ENCODE data around the gene RHOT2. TPM values are rescaled to one million over a fixed set of nuclear protein-coding genes. Genes with fewer than 3 reads are reported as not detected.

The RHOT2 gene
- total and polyA plus RNA-seq, 3 donors from 2014 or later, result 77.7 to 176 (median 157) TPM

DNA sequence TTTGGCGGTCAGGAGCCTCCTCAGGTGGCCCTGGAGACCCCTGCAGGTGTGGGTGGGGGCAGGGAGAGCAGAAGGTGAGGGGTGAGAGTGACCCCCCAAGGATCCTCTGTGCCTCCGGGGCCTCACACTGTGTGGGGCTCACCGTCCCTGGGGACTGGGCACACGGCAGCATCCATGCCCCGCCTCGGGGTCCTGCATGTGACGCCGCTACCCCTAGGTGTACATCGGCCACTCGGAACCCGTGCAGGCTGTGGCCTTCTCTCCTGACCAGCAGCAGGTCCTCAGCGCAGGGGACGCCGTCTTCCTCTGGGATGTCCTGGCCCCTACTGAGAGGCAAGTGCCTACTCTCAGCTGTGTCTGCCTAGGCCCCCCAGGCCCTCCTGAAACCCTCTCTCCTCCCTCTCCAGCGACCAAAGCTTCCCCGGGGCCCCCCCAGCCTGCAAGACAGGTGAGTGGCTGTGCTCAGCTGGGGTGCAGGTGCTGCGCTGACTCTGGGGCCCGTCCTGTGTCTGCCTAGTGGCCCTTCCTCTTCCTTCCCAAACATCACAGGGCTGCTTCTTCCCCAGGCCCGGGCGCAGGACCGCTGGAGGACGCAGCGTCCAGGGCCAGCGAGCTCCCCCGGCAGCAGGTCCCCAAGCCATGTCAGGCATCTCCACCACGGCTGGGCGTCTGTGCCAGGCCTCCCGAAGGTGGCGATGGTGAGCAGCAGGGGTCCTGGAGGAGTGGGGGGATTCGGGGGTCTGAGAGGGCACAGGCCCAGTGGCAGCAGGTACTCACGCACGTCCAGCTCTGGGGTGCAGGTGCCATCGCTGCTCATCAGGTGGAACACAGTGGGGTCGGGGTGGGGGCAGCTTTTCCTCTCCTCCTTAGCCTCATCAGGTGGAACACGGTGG, 9.0 kb upstream of the RHOT2 start:
- DNase-seq, result no peak
- H3K4me3 ChIP-seq, result no peak overlapping the region
- WGBS, 2 donors, result 86 to 88% methylated on average over 17 to 34 of the region's 35 CpGs
- no peak overlapping the region for H3K27ac ChIP-seq
- peaks cover 12% of the 10 kb centered on the region for H3K4me1 ChIP-seq
- intact Hi-C loops (cut with DNase I; ENCODE audit: low total_unique reads), result no loop called here
- H3K27me3 ChIP-seq, result no peaks in the 10 kb centered on the region
- H3K9me3 ChIP-seq, result no peaks in the 10 kb centered on the region
- TF ChIP-seq, protein P1, sequence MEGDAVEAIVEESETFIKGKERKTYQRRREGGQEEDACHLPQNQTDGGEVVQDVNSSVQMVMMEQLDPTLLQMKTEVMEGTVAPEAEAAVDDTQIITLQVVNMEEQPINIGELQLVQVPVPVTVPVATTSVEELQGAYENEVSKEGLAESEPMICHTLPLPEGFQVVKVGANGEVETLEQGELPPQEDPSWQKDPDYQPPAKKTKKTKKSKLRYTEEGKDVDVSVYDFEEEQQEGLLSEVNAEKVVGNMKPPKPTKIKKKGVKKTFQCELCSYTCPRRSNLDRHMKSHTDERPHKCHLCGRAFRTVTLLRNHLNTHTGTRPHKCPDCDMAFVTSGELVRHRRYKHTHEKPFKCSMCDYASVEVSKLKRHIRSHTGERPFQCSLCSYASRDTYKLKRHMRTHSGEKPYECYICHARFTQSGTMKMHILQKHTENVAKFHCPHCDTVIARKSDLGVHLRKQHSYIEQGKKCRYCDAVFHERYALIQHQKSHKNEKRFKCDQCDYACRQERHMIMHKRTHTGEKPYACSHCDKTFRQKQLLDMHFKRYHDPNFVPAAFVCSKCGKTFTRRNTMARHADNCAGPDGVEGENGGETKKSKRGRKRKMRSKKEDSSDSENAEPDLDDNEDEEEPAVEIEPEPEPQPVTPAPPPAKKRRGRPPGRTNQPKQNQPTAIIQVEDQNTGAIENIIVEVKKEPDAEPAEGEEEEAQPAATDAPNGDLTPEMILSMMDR (IDR thresholded peaks at IDR 0.05), result no peak
- TF ChIP-seq POLR2A (IDR thresholded peaks at IDR 0.05), result no peak
- H3K36me3 ChIP-seq (ENCODE audit: low read depth, missing control alignments), result no peaks in the 10 kb centered on the region

DNA sequence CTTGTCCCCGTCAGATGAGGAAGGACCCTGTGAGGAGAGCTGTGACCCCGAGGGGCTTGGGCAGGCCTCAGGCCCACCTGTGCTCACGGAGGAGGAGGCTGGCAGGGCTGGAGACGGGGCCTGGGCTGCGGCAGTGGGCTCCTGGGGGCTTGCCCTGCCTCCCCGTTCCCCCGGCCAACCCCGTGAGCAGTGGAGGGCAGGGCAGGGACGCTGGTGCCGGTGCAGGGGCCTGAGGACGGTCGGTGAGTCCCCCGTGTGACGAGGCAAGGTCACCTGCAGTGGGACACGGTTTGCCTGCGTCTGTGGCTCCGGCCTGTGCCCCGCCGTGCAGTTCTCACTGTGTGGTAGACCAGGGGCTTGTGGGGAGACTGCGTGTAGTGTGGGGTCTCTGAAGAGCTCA, 8.3 kb upstream of the RHOT2 start:
- Histone ChIP-seq H3K9me3 (no peaks in the 10 kb centered on the region), H3K27me3 (no peaks in the 10 kb centered on the region), H3K4me3 (no peak overlapping the region), H3K36me3 (ENCODE audit: low read depth, missing control alignments) (no peaks in the 10 kb centered on the region), H3K27ac (no peak overlapping the region), H3K4me1 (peaks cover 12% of the 10 kb centered on the region)
- no peak for TF ChIP-seq POLR2A (IDR thresholded peaks at IDR 0.05)
- TF ChIP-seq, protein P1 (IDR thresholded peaks at IDR 0.05), result no peak
- 80 to 85% methylated on average over 1 to 20 of the region's 20 CpGs for WGBS, 2 donors
- no peak for DNase-seq
- intact Hi-C loops (cut with DNase I; ENCODE audit: low total_unique reads), result loop anchor here (10.0 kb wide), 1 partner anchor 75 kb away; no protein-coding TSS in a partner anchor

DNA sequence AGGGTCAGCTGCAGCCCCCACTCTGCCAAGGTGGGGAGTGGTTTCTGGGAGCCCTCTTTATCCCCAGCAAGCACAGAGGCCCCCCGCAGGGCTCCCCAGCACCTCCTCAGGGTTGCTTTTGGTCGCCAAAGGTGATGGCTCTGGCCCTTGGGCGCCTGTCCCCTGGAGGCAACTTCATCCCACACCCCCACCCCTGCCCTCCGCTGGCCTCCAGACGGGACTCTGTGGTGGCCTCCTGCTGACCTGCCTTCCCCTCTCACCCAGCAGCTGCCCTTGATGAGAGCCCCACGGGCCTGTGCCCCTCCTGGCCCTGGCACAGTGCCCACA, 7.8 kb upstream of the RHOT2 start:
- no peaks in the 10 kb centered on the region for H3K27me3 ChIP-seq
- no peak overlapping the region for H3K4me3 ChIP-seq
- no peak for DNase-seq
- WGBS, 2 donors, result 40 to 61% methylated on average over 3 to 6 of the region's 6 CpGs
- no peaks in the 10 kb centered on the region for H3K36me3 ChIP-seq (ENCODE audit: low read depth, missing control alignments)
- TF ChIP-seq, protein P1 (IDR thresholded peaks at IDR 0.05), result no peak
- TF ChIP-seq POLR2A (IDR thresholded peaks at IDR 0.05), result no peak
- H3K4me1 ChIP-seq, result peaks cover 12% of the 10 kb centered on the region
- intact Hi-C loops (cut with DNase I; ENCODE audit: low total_unique reads), result loop anchor here (10.0 kb wide), 1 partner anchor 75 kb away; no protein-coding TSS in a partner anchor
- no peaks in the 10 kb centered on the region for H3K9me3 ChIP-seq
- H3K27ac ChIP-seq, result peak overlapping the region; percentile 15 to 36

DNA sequence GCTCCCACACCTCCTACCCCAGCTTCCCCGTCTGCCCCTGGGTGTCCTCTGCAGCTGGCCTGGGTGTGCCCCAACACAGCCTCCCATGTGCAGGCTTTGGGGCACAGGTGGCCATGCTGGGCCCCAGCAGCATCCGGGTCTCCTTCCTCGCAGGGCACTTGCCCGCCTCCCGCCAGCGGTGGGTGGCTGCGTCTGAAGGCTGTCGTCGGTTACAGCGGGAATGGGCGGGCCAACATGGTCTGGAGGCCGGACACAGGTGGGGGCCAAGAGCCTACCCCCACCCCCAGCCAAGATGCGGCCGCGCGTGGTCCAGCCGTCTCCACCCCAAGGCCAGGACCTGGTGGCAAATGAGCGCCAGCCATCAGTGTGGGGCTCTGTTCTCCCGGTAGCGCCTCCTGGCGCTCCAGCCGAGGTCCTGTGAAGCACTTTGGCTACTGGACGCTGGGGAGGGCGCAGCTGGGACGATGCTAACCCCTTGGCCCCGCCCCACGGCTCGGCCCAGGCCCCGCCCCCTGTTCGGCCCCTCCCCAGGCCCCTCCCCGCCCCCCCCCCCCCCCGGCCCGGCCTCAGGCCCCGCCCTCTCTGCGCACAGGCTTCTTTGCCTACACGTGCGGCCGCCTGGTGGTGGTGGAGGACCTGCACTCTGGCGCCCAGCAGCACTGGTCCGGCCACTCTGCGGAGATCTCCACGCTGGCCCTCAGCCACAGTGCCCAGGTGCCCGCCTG, 7.3 kb upstream of the RHOT2 start:
- no peak overlapping the region for H3K4me3 ChIP-seq
- no peaks in the 10 kb centered on the region for H3K27me3 ChIP-seq
- TF ChIP-seq POLR2A (IDR thresholded peaks at IDR 0.05), result no peak
- TF ChIP-seq, protein P1 (IDR thresholded peaks at IDR 0.05), result peak; percentile 44 to 57 (median 46)
- H3K36me3 ChIP-seq (ENCODE audit: low read depth, missing control alignments), result no peaks in the 10 kb centered on the region
- no peaks in the 10 kb centered on the region for H3K9me3 ChIP-seq
- intact Hi-C loops (cut with DNase I; ENCODE audit: low total_unique reads), result loop anchor here (10.0 kb wide), 1 partner anchor 76 kb away; no protein-coding TSS in a partner anchor
- peak overlapping the region; percentile 15 to 36 for H3K27ac ChIP-seq
- DNase-seq, result peak; percentile 94
- peaks cover 12% of the 10 kb centered on the region for H3K4me1 ChIP-seq
- WGBS, 2 donors, result 24 to 37% methylated on average over 3 to 41 of the region's 43 CpGs

Measured in testis (tissue), 3 donors.